Measurements from ENCODE around the gene TPRX1.

- TF ChIP-seq POLR2AphosphoS5 (IDR thresholded peaks at IDR 0.05; ENCODE audit: borderline replicate concordance, low read depth, low read length) (no peak), EZH2 (IDR thresholded peaks at IDR 0.05) (no peak), FOXP2 (optimal IDR thresholded peaks at IDR 0.05; ENCODE audit: control extremely low read depth, extremely low read length, insufficient read depth) (no peak)
Observed at GRCh38 chr19:47848425-47848822, 44.1 kb upstream of the TPRX1 start.

All from SK-N-MC (cell line).